D721Med (cell line): Measurements from ENCODE around the gene PGM5.

Source experiments
- DNase-seq: peaks from one replicate; pipeline ENCODE4 v3.0.0; 2011; ENCODE audit warnings: low spot score; ENCODE audit not compliant: insufficient read length
- FAIRE-seq: peaks from 2 replicates; lab custom pipeline; 2011; peaks lifted over from hg19 to GRCh38; lab: Jason Lieb, UNC
- TF ChIP-seq, protein P1 (sequence below): IDR thresholded peaks from 2 replicates; pipeline ENCODE4 v1.5.1; 2012; ENCODE audit warnings: mild to moderate bottlenecking, control low read depth; ENCODE audit not compliant: insufficient read depth; ENCODE audit errors: missing control alignments

The PGM5 gene

DNA sequence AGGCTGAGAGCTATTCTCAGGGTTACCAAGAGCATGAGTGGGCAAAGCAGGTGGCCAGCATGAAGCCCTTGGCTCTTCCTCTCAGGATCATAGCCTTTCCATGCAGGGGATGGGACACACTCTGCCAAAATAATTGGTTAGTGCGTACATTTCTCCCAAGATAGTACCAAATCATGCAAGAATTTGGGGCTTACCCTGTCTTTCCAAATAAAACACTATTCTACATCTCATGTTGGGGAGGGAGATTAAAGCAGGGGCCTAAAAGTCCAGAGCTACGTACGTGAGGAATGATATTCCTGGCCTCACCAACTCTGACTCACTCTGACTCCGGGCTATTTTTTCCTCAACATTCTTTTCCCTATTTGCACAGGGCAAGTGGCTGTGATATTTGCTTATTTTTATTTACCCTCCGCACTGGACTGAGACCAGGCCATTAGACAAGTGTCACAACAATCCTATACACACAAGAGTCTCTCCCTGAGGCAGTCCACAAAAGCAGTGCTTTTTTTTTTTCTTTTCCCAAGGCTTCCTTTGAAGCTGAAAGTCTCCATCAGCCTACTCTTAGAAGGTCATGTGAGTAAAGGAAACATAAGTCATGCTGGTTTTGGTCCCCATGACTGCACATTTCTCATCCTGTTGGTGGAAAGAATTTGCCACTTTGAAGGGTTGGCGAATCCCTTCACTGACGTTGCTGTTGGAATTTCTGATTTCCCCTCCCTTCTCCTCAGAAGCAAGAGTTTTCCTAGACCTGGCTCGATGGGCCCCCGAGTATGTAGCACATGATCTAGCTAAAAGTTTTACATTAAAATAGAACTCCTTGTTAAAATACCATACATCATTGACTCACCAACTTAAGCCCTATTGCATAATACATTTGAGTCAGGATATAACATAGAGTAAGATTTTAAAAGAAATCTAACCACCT, 144.3 kb downstream of the PGM5 start:
- DNase-seq (no peak), FAIRE-seq (no peak)
- TF ChIP-seq, protein P1, sequence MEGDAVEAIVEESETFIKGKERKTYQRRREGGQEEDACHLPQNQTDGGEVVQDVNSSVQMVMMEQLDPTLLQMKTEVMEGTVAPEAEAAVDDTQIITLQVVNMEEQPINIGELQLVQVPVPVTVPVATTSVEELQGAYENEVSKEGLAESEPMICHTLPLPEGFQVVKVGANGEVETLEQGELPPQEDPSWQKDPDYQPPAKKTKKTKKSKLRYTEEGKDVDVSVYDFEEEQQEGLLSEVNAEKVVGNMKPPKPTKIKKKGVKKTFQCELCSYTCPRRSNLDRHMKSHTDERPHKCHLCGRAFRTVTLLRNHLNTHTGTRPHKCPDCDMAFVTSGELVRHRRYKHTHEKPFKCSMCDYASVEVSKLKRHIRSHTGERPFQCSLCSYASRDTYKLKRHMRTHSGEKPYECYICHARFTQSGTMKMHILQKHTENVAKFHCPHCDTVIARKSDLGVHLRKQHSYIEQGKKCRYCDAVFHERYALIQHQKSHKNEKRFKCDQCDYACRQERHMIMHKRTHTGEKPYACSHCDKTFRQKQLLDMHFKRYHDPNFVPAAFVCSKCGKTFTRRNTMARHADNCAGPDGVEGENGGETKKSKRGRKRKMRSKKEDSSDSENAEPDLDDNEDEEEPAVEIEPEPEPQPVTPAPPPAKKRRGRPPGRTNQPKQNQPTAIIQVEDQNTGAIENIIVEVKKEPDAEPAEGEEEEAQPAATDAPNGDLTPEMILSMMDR = no peak

DNA sequence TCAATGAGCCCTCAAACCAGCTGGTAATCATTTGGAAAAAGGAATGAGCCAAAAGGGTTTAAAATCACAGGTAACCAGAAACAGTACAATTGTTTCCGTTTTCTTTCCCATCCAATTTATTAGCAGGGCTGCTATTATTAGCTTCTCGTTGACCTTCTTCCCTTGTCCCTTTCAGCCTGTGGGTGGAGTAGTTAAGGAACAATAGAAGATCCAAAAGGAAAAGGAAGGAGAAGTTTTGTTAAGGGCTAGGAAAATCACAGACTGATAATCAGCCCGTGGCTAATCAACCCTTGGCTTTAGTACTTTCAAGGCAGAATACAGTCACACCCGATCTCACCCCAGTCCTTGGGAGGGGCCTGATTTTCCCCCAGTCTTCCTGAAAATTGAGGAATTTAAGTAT, 145.9 kb downstream of the PGM5 start:
- TF ChIP-seq, protein P1 = no peak
- DNase-seq (no peak), FAIRE-seq (no peak)

DNA sequence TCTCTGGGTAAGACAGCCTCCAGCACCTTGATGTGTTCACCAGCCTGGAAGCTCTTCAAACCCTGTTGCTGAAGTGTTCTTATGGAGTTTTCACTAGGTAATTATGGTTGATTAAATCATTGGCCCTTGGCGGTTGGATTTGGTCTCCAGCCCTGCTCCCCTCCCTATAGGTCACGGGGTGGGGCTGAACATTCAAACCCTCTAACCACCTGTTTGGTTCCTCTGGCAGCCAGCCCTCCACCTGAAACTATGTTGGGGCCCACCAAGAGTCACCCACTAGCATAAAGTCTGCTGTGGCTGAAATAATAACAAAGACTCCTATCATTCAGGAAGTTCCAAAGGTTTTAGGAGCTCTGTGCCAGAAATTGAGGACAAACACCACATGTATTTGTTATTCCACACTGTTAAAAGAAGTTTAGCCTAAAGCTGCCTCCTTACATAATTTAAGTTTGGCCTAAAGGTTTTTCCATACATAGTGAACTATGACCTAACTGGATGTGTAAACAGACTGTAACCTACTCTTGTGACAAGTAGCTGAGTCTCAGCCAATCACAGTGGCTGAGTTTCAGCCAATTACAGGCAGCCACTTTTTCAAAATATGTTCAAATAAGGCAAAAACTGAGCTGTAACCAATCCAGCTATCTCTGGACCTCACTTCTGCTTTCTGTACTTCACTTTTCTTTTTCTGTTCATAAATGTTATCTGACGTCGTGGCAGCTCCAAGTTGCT, 149.4 kb downstream of the PGM5 start:
- no peak for DNase-seq
- TF ChIP-seq, protein P1 = no peak
- FAIRE-seq = no peak

DNA sequence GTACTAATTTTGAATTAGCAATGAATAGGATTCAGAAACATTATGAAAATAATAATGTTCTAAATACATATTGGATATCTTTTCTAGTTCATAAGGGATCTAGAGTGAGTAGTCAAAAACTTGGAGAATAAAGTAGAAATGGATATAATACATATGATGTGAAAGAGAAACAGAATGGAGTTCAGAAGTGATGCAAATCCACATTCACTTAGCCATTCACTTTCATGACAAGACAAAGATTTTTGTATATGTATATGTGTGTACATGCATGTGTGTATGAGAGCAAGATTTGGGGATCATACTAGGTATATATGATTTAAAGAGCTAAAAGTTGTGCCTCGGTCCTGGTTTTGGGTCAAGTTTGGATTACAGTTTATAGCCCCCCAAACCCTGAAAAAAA, 150.1 kb downstream of the PGM5 start:
- TF ChIP-seq, protein P1 = no peak
- FAIRE-seq (no peak), DNase-seq (no peak)

DNA sequence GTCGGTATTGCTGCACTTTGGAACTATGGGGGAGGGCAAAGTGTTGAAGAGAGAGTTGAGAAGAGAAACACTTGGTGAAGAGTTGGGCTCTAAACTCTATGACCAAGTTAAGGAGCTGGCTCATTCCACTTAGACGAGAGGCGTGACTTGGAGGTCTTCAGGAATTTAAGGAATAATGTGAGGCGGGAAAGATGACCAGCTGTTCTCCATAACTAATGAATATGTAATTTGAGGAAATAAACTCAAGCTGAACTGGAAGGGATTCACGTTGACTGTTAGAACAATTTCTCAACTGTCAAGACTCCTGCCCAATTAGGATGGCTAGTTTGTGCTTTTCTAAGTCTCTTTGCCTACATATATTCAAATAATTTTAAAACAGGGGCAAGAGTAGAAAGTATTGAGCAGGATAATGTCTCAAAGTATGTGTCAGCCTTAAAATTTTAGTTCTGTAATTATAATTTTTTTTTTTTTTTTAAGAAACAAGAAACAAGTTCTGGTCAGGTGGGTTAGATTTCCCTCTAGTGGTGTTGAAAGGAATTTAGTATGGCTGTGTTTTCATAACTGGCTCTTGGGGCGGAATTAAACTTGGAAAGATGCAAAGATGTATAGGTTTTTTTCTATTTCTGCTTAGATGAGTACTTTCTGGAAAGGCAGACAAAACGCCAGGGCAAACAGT, 150.9 kb downstream of the PGM5 start:
- DNase-seq = no peak
- FAIRE-seq = no peak
- TF ChIP-seq, protein P1 = peak; percentile 60

DNA sequence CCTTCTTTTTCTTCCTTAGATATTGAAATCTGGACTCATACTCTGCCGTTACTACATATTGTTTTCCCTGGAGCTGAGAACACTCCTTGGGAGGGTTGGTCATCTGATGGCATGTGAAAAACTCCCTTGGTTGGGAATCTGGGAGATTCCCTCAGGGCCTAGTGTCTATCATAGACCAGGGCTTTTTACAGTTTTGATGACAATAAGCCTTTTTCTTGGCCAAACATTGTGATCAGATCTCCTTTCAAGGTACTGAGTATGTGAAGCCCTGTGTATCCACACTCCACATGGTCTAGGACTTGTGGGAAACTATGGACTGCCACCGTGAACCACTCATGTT, 151.4 kb downstream of the PGM5 start:
- FAIRE-seq (no peak), DNase-seq (no peak)
- TF ChIP-seq, protein P1 = no peak

DNA sequence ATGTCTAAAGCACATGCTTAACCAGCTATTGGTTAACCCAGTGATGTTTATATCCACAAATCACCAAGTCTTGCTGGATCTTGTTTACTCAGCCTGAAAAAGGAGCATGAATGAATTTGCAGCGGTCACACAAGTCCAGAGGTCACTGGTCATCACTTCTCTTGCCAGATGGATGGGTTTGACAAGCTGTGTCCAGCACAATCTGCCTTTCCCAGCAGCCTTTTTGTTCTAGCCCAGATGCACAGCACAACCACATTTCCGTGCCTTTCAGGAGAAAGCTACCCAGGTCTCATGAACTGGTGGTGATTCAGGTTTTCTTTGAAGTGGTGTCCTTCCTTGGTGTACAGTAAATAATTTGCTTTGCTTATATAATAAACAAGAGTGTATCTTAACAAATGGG, 152.1 kb downstream of the PGM5 start:
- TF ChIP-seq, protein P1 = no peak
- DNase-seq = no peak
- FAIRE-seq = no peak
